Skeletal muscle tissue (tissue), 4 donors: ENCODE results near the gene LYPD4. TPM values are rescaled to one million over a fixed set of nuclear protein-coding genes. Genes with fewer than 3 reads are reported as not detected.
A peak's percentile ranks its signal among the peaks of the same experiment; 100 is the strongest.

Source experiments
- H3K27ac ChIP-seq: one replicate; pipeline ENCODE4 v1.7.0; 2013; ENCODE audit warnings: mild to moderate bottlenecking, low read depth, low read length, inconsistent platforms
- H3K27me3 ChIP-seq, 3 donors: one replicate each; pipeline ENCODE4 v1.7.0; 2013; ENCODE audit warnings: low read length in 3 of 3; ENCODE audit not compliant: control insufficient read depth in 3 of 3, insufficient read depth in 3 of 3
- H3K36me3 ChIP-seq, 3 donors: one replicate each; pipeline ENCODE4 v1.7.0; 2013; ENCODE audit warnings: low read length in 3 of 3; ENCODE audit not compliant: control insufficient read depth in 3 of 3, insufficient read depth in 3 of 3
- H3K4me1 ChIP-seq, 3 donors: one replicate each; pipeline ENCODE4 v1.7.0; 2013; ENCODE audit warnings: low read length in 3 of 3, mild to moderate bottlenecking in 3 of 3; ENCODE audit not compliant: control insufficient read depth in 3 of 3, insufficient read depth in 3 of 3
- H3K4me3 ChIP-seq, 3 donors: one replicate each; pipeline ENCODE4 v1.7.0; 2013; ENCODE audit warnings: low read length in 3 of 3
- H3K9ac ChIP-seq, 3 donors: one replicate each; pipeline ENCODE4 v1.7.0; 2013; ENCODE audit warnings: low read length in 3 of 3, mild to moderate bottlenecking in 3 of 3, moderate library complexity in 2 of 3, low read depth in 1 of 3
- H3K9me3 ChIP-seq, 3 donors: one replicate each; pipeline ENCODE4 v1.7.0; 2013; ENCODE audit warnings: low read length in 3 of 3; ENCODE audit not compliant: control insufficient read depth in 3 of 3
- total RNA-seq: library from RNA; depleted of rRNA; stranded (reverse); fragments of >200 nt; gene quantifications from one replicate; pipeline ENCODE4 v1.2.3, GENCODE V29; 2014
- donor health status: Osteomylitis.

Gene LYPD4
- total RNA-seq, 1 donor from 2014 or later = not detected

DNA sequence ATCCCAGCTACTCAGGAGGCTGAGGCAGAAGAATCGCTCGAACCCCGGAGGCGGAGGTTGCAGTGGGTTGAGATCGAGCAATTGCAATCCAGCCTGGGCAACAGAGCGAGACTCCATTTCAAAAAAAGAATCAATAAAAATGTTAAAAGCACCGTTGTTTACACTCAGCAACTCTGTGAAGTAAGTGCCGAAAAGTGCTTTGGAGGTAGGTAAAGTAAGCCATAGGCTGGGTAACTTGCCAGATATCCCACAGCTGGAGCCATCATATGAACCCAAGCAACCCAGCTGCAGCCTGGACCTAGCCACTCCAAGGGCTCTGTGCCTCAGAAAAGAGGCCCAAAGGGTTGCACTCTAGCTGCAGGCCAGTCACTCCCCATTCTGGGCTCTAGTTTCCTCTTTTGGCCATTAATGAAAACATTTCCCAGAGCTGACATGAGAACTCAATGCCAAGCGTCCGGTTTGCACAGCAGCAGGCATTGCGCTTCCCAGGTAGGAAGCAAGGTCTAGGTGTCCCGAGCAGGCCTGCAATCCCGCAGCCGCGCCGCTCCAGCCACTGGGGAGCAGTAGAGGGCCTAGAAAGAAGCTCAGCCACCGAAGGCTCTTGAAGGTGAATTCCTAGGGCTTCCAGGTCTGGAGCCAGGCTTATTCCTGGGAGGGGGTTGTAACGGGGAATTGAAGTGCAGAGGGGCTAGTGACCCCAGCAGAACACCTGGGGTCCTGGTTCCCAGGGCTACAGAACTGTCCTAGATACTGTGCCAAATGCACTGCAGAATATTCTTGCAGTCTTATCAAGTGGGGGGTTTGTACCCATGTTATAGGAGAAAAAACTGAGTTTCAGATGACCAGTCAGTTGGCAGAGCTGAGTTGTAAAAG is 28.5 kb upstream of the LYPD4 start:
- Histone ChIP-seq H3K4me1 (peaks cover 0 to 11% (median 0%) of the 10 kb centered on the region in 3 donors), H3K9me3 (no peaks in the 10 kb centered on the region), H3K27me3 (peaks cover 0 to 4% (median 0%) of the 10 kb centered on the region in 3 donors), H3K4me3 (no peak overlapping the region), H3K27ac (no peak overlapping the region), H3K36me3 (peaks cover 29 to 35% (median 29%) of the 10 kb centered on the region in 3 donors), H3K9ac (no peak overlapping the region)

DNA sequence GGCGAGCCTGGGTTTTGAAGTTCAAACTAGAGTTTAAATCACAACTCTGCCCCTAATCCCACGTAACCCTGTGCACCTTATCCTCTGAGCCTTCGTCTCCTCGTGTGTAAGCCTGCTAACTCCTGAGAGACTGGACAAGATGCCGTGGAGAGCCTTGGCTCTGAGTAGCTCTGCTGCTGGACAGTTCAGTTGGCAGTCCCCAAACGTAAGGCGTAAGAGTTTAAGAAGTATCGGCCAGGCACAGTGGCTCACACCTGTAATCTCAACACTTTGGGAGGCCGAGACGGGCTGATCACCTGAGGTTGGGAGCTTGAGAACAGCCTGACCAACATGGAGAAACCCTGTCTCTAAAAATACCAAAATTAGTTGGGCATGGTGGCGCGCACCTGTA is 27.9 kb upstream of the LYPD4 start:
- Histone ChIP-seq H3K4me3 (no peak overlapping the region), H3K9ac (peak overlapping the region in 1 of 3 donors; percentile 3), H3K27me3 (no peaks in the 10 kb centered on the region), H3K9me3 (no peaks in the 10 kb centered on the region), H3K27ac (no peak overlapping the region), H3K36me3 (peaks cover 30 to 38% (median 31%) of the 10 kb centered on the region in 3 donors), H3K4me1 (peaks cover 0 to 12% (median 0%) of the 10 kb centered on the region in 3 donors)

DNA sequence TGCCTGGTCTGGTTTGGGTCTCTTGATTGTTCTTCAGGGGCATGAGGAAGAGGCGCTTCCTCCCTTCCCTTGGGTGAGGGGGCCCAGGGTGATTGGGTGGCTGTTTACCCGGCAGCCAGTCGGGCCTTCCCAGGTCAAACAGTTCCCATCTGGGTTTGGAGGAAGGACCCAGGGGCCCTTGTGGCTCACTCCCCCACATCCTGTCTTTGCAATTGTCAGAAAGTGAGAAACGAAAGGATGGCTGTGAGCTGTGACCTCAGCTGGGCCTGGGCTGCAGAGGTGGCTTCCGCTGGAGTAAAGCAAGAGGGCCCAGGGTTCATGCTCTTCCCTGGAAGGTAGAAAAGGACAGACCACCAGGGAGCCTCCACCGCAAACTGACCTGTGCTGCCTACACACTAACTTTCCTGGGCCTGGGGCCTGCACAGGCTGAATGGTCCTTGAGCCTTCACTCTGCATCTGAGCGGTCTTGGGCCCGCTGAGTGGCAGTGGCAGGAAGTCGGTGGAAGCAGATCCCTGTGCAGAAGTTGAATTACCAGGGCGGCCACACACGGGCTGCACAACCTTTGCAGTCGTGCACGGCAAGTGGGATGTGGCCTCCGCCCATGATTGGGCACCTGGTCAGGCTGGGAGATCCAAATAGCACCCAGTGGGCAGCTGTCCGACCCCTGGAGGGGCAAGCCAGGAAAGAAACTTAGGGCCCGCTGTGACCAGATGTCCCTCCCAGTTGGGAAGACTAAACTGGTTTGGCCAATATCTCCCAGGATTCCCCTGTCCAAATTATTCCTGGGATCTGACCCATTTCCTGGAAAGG is 27.3 kb upstream of the LYPD4 start:
- Histone ChIP-seq H3K4me1 (peaks cover 0 to 10% (median 0%) of the 10 kb centered on the region in 3 donors), H3K27ac (no peak overlapping the region), H3K9ac (no peak overlapping the region), H3K36me3 (peaks cover 30 to 38% (median 31%) of the 10 kb centered on the region in 3 donors), H3K9me3 (no peaks in the 10 kb centered on the region), H3K27me3 (no peaks in the 10 kb centered on the region), H3K4me3 (no peak overlapping the region)

DNA sequence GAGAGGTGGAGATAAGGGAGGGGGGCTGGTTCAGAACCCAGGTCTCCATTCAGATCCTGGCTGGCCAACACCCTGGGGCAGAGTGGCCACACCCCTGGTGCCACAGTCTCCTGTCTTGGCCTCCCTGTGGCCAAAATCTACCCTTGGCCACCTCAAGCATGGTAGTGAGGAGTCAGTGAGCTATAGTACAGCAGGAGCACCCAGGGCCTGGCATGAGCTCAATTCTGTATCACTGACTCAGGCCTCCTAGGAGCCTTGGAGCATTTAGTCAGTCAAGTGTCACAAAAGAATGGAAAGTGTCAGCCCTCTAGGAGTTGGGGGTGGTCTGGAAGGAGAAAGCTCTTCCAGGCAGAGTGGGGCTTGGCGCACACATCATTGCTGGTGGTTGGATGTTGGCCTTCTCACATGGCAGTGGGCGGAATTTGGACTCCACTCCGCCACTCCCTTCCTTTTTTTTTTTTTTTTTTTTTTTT is 26.0 kb upstream of the LYPD4 start:
- no peak overlapping the region for H3K4me3 ChIP-seq
- H3K36me3 ChIP-seq = peaks cover 31 to 43% (median 34%) of the 10 kb centered on the region in 3 donors
- H3K27ac ChIP-seq = no peak overlapping the region
- H3K9ac ChIP-seq = no peak overlapping the region
- no peaks in the 10 kb centered on the region for H3K27me3 ChIP-seq
- peaks cover 0 to 9% (median 2%) of the 10 kb centered on the region in 3 donors for H3K4me1 ChIP-seq
- H3K9me3 ChIP-seq = no peaks in the 10 kb centered on the region

DNA sequence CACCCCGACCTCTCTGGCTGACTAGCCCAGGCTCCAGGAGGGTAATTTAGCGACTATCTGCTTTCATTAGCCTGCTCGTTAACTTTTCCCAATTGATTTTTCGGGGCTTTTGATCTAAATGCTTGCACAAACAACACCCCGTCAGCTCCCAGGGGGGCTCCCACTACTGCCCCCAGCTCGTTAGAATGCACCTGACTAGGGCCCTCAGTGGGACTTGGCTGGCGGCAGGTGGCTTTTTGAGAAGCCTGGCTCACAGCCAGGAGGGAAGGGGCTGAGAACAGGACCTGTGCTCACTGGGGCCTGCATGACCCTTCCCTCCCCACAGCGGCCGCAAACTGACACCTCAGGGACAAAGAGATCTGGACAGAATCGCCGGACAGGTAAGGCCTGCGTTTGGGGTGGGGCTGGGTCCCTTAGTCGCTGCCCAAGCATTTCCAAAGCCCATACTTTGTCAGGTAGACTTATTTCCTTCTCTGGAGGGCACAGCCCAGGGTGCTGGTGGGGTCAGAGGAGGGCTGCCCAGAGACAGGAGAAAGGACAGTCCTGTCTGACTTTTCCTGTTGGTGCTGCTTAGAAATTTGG is 25.0 kb upstream of the LYPD4 start:
- Histone ChIP-seq H3K36me3 (peaks cover 39 to 50% (median 43%) of the 10 kb centered on the region in 3 donors), H3K4me1 (peaks cover 0 to 12% (median 2%) of the 10 kb centered on the region in 3 donors), H3K27me3 (no peaks in the 10 kb centered on the region), H3K27ac (no peak overlapping the region), H3K9me3 (no peaks in the 10 kb centered on the region), H3K9ac (no peak overlapping the region), H3K4me3 (no peak overlapping the region)

DNA sequence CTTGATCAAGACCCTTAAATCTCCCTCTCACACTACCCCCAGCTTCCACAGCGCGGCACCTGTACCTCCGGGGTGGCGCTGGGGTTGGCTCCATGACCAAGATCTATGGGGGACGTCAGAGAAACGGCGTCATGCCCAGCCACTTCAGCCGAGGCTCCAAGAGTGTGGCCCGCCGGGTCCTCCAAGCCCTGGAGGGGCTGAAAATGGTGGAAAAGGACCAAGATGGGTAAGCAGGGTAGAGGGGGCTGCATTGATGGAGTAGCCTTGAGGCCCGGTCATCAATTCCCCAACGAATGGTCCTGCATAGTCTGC is 24.5 kb upstream of the LYPD4 start:
- no peak overlapping the region for H3K4me3 ChIP-seq
- peaks cover 44 to 55% (median 48%) of the 10 kb centered on the region in 3 donors for H3K36me3 ChIP-seq
- H3K27ac ChIP-seq = no peak overlapping the region
- H3K9me3 ChIP-seq = no peaks in the 10 kb centered on the region
- peaks cover 0 to 14% (median 2%) of the 10 kb centered on the region in 3 donors for H3K4me1 ChIP-seq
- no peak overlapping the region for H3K9ac ChIP-seq
- no peaks in the 10 kb centered on the region for H3K27me3 ChIP-seq

DNA sequence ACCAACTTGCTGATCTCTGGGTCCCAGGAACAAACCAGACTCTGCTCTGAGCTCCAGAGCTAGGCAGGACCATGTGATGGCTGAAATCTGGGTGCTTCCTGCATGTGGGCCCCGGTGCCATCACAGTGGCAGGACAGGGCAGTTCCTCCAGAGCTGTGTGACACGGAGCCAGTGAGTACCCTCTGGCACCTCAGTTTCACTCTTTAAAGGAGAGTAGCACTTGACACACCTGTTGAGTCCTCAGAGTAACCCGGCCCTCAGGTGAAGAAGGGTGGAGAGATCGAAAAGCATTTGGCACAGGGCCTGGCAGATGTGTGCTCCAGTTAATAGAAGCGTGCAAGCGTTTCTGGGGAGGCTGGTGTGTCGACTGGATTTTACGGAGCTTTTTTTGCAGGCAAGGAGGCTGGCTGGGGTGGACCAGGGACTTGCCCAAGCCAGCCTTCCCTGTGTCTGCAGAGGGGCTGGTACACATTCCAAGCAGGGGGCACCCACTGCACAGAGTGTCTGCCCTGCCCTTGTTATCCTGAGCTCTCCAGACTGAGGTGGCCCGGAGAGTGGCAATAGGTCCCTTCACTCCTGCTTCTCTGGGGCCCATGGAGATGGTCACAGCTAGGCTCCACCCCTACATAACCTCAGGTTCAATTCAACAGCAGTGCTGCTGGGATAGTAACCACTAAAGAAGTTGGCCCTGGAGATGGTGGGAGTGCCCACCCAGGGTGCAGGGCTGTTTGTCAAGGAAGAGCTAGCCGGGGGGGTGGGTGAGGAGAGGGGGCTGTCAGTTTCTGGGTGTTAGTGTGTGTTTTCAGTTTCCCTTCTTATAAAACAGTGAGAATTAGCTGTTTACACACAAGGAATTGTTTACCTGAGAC is 23.9 kb upstream of the LYPD4 start:
- peaks cover 47 to 58% (median 51%) of the 10 kb centered on the region in 3 donors for H3K36me3 ChIP-seq
- H3K27me3 ChIP-seq = no peaks in the 10 kb centered on the region
- no peak overlapping the region for H3K27ac ChIP-seq
- peaks cover 3 to 16% (median 4%) of the 10 kb centered on the region in 3 donors for H3K4me1 ChIP-seq
- peak overlapping the region in 1 of 3 donors; percentile 16 for H3K9ac ChIP-seq
- H3K4me3 ChIP-seq = no peak overlapping the region
- H3K9me3 ChIP-seq = no peaks in the 10 kb centered on the region

DNA sequence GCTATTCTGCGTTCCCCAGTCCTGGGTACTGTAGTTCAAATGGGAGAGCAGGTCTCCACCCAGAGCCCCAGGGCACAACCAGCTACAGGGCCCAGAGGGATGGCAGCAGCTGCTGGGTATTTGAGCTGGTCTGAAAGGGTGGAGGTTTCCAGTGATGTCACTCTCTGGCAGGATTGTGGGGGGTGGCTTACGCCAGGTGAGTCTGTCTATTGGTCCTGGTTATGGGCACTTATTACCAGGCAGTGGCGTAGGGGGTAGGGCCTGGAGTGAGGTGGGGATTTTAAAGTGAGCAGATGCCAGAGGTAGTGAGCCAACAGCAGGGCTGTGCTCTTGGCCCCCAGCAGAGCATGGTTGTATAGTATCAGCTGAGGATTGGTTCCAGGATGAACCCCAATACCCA is 21.8 kb upstream of the LYPD4 start:
- H3K36me3 ChIP-seq = peaks cover 59 to 67% (median 62%) of the 10 kb centered on the region in 3 donors

DNA sequence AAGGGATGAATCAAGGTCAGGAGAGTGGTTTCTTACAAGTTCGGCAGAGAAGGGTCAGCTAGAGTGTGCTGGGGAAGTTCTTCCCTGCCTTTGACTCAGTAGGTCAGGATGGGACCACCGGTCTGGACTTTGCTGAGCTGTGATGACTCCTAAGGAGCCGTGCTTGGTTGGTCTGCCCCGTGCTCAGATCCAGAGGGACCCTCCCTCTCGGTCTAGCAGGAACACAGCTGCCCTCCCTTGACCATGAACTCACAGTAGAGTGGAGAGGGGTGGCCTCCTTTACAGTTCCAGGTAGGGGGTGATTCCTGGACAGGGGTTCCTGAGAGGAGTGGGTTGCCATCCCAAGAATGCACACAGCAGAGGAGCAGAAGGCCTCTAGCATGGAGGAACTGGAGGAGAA is 19.9 kb upstream of the LYPD4 start:
- H3K27me3 ChIP-seq = no peaks in the 10 kb centered on the region
- H3K4me1 ChIP-seq = peaks cover 27 to 45% (median 31%) of the 10 kb centered on the region in 3 donors
- H3K36me3 ChIP-seq = peaks cover 52 to 56% (median 54%) of the 10 kb centered on the region in 3 donors

More for the DNA sequence above, 21.8 kb upstream of the LYPD4 start:
- no peak overlapping the region for H3K27ac ChIP-seq
- peaks cover 19 to 37% (median 23%) of the 10 kb centered on the region in 3 donors for H3K4me1 ChIP-seq
- H3K9ac ChIP-seq = no peak overlapping the region
- no peaks in the 10 kb centered on the region for H3K27me3 ChIP-seq
- H3K9me3 ChIP-seq = no peaks in the 10 kb centered on the region
- no peak overlapping the region for H3K4me3 ChIP-seq

More for the DNA sequence above, 19.9 kb upstream of the LYPD4 start:
- Histone ChIP-seq H3K9ac (peak overlapping the region in 1 of 3 donors; percentile 33), H3K27ac (no peak overlapping the region), H3K4me3 (no peak overlapping the region), H3K9me3 (no peaks in the 10 kb centered on the region)
